WTC11 (cell line): Measurements from ENCODE around the gene PTPN4. TPM values are rescaled to one million over a fixed set of nuclear protein-coding genes. Genes with fewer than 3 reads are reported as not detected.

Experiments
- ATAC-seq: fragments of 200-7000 bp; cut with Tn5 transposase; 2 replicates; pipeline ENCODE4 v1.10.0; 2021; ENCODE audit warnings: mild to moderate bottlenecking, moderate library complexity
- CTCF ChIA-PET: fragments of 300-600 bp; sonication (Branson Sonifier 250); formaldehyde crosslinking; loops from one replicate; lab custom pipeline; 2021; ENCODE audit warnings: antibody characterized with exemption; lab: Charles Lee
- POLR2A ChIA-PET: fragments of 350-600 bp; sonication (Branson Sonifier 250); formaldehyde crosslinking; loops from one replicate; lab custom pipeline; 2021; ENCODE audit warnings: antibody characterized with exemption; lab: Charles Lee
- DNase-seq: peaks from one replicate; pipeline ENCODE4 v3.0.0; 2021; ENCODE audit warnings: low spot score
- H3K27ac Mint-ChIP-seq: 2 replicates; pipeline ENCODE4 v1.8.0; 2021; ENCODE audit warnings: mixed read lengths
- H3K27me3 Mint-ChIP-seq: 2 replicates; pipeline ENCODE4 v1.8.0; 2021; ENCODE audit warnings: low read depth, mild to moderate bottlenecking, moderate library complexity, mixed read lengths
- H3K36me3 Mint-ChIP-seq: 2 replicates; pipeline ENCODE4 v1.8.0; 2021; ENCODE audit warnings: mixed read lengths
- H3K4me1 Mint-ChIP-seq: 2 replicates; pipeline ENCODE4 v1.8.0; 2022; ENCODE audit warnings: mixed read lengths
- H3K4me3 Mint-ChIP-seq: 2 replicates; pipeline ENCODE4 v1.8.0; 2021; ENCODE audit warnings: mild to moderate bottlenecking, moderate library complexity, mixed read lengths
- H3K9me3 Mint-ChIP-seq: 2 replicates; pipeline ENCODE4 v1.8.0; 2021; ENCODE audit warnings: mixed read lengths
- CBFB ChIP-seq: sonication (generic); formaldehyde crosslinking; IDR thresholded peaks from 2 replicates; pipeline ENCODE4 v1.8.1; 2022; ENCODE audit warnings: mild to moderate bottlenecking, low read depth, missing genetic modification reagents
- CREM ChIP-seq: sonication (generic); formaldehyde crosslinking; IDR thresholded peaks from 2 replicates; pipeline ENCODE4 v1.8.1; 2022; ENCODE audit warnings: mild to moderate bottlenecking, missing genetic modification reagents, moderate library complexity
- CTCF ChIP-seq: fragments of 200-600 bp; IDR thresholded peaks from 2 replicates; pipeline ENCODE4 v1.8.0; 2022; ENCODE audit warnings: antibody characterized with exemption
- E2F4 ChIP-seq: sonication (generic); formaldehyde crosslinking; IDR thresholded peaks from 2 replicates; pipeline ENCODE4 v1.8.1; 2022; ENCODE audit warnings: low read depth, mild to moderate bottlenecking, moderate library complexity, missing genetic modification reagents, borderline replicate concordance
- ELF4 ChIP-seq: sonication (generic); formaldehyde crosslinking; IDR thresholded peaks from 2 replicates; pipeline ENCODE4 v1.8.1; 2022; ENCODE audit warnings: low read depth, mild to moderate bottlenecking, moderate library complexity, missing genetic modification reagents
- EMX1 ChIP-seq: fragments of 250-450 bp; sonication (Bioruptor Pico); IDR thresholded peaks from 2 replicates; pipeline ENCODE4 v1.8.0; 2021; ENCODE audit warnings: mild to moderate bottlenecking
- HMGA2 ChIP-seq: fragments of 250-450 bp; sonication (Bioruptor Pico); IDR thresholded peaks from 2 replicates; pipeline ENCODE4 v1.4.0; 2021; ENCODE audit warnings: mild to moderate bottlenecking, moderate library complexity
- JAZF1 ChIP-seq: fragments of 250-450 bp; sonication (Bioruptor Pico); IDR thresholded peaks from 2 replicates; pipeline ENCODE4 v1.9.0; 2021; ENCODE audit warnings: moderate library complexity, mild to moderate bottlenecking, inconsistent platforms
- MAX ChIP-seq: sonication (generic); formaldehyde crosslinking; IDR thresholded peaks from 2 replicates; pipeline ENCODE4 v1.8.0; 2022; ENCODE audit warnings: mild to moderate bottlenecking, missing genetic modification reagents
- MXD4 ChIP-seq: fragments of 250-450 bp; sonication (Bioruptor Pico); IDR thresholded peaks from 2 replicates; pipeline ENCODE4 v1.8.0; 2021; ENCODE audit warnings: mild to moderate bottlenecking, moderate library complexity, borderline replicate concordance
- PRRX2 ChIP-seq: fragments of 250-450 bp; sonication (Bioruptor Pico); IDR thresholded peaks from 2 replicates; pipeline ENCODE4 v1.8.0; 2021; ENCODE audit warnings: mild to moderate bottlenecking
- RELA ChIP-seq: sonication (generic); formaldehyde crosslinking; IDR thresholded peaks from 2 replicates; pipeline ENCODE4 v1.8.1; 2022; ENCODE audit warnings: missing genetic modification reagents, mild to moderate bottlenecking, borderline replicate concordance
- SOX15 ChIP-seq: fragments of 250-450 bp; sonication (Bioruptor Pico); IDR thresholded peaks from 2 replicates; pipeline ENCODE4 v1.9.0; 2021; ENCODE audit warnings: mild to moderate bottlenecking
- SP1 ChIP-seq: sonication (generic); formaldehyde crosslinking; conservative IDR thresholded peaks from 2 replicates; pipeline ENCODE4 v1.8.1; 2022; ENCODE audit warnings: missing genetic modification reagents
- TEAD4 ChIP-seq: sonication (generic); formaldehyde crosslinking; IDR thresholded peaks from 2 replicates; pipeline ENCODE4 v1.8.0; 2022; ENCODE audit warnings: mild to moderate bottlenecking, missing genetic modification reagents
- ZBTB21 ChIP-seq: sonication (generic); formaldehyde crosslinking; IDR thresholded peaks from 2 replicates; pipeline ENCODE4 v1.8.1; 2023; ENCODE audit warnings: mild to moderate bottlenecking, missing genetic modification reagents, borderline replicate concordance
- total RNA-seq: library from RNA; stranded (reverse); gene quantifications from 3 replicates; pipeline ENCODE4 v1.2.3, GENCODE V29; 2021
- TF ChIP-seq, protein P1 (sequence below): sonication (generic); formaldehyde crosslinking; IDR thresholded peaks from 2 replicates; pipeline ENCODE4 v1.8.1; 2022; ENCODE audit warnings: missing genetic modification reagents, borderline replicate concordance
- TF ChIP-seq, protein P2 (sequence below): sonication (generic); formaldehyde crosslinking; conservative IDR thresholded peaks from 2 replicates; pipeline ENCODE4 v1.8.1; 2022; ENCODE audit warnings: mild to moderate bottlenecking, missing genetic modification reagents
- TF ChIP-seq, protein P3 (sequence below): fragments of 250-450 bp; sonication (Bioruptor Pico); conservative IDR thresholded peaks from 2 replicates; pipeline ENCODE4 v1.9.0; 2021; ENCODE audit warnings: mild to moderate bottlenecking

Gene PTPN4
- total RNA-seq, 1 experiment from 2014 or later, result 85.8 TPM

- no peak overlapping the region; the same call in 1 of the 2 replicates for H3K27ac Mint-ChIP-seq
- no peak overlapping the region for H3K4me3 Mint-ChIP-seq
- POLR2A ChIA-PET, result no interaction called here
- H3K27me3 Mint-ChIP-seq, result no peaks in the 10 kb centered on the region
- TF ChIP-seq PRRX2 (CRISPR knock-in tag) (no peak), ZBTB21 (CRISPR knock-in tag) (no peak), SP1 (no peak), CTCF (no peak), CREM (CRISPR knock-in tag) (no peak), ELF4 (CRISPR knock-in tag) (no peak), JAZF1 (CRISPR knock-in tag) (no peak), TEAD4 (CRISPR knock-in tag) (no peak)
- TF ChIP-seq, protein P1, sequence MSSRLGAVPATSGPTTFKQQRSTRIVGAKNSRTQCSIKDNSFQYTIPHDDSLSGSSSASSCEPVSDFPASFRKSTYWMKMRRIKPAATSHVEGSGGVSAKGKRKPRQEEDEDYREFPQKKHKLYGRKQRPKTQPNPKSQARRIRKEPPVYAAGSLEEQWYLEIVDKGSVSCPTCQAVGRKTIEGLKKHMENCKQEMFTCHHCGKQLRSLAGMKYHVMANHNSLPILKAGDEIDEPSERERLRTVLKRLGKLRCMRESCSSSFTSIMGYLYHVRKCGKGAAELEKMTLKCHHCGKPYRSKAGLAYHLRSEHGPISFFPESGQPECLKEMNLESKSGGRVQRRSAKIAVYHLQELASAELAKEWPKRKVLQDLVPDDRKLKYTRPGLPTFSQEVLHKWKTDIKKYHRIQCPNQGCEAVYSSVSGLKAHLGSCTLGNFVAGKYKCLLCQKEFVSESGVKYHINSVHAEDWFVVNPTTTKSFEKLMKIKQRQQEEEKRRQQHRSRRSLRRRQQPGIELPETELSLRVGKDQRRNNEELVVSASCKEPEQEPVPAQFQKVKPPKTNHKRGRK (CRISPR knock-in tag), result no peak
- TF ChIP-seq, all 79 proteins: peak for 0
- H3K9me3 Mint-ChIP-seq, result no peaks in the 10 kb centered on the region
- CTCF ChIA-PET, result no interaction called here
- H3K4me1 Mint-ChIP-seq, result peaks cover 22% of the 10 kb centered on the region
- H3K36me3 Mint-ChIP-seq, result no peaks in the 10 kb centered on the region
- ATAC-seq, result no peak
- no peak for DNase-seq
Measured at GRCh38 chr2:119879502-119879901, 119.8 kb downstream of the PTPN4 start.

GRCh38 chr2:119888680-119889079 lies 129.0 kb downstream of the PTPN4 start:
- CTCF ChIA-PET, result no interaction called here
- Mint-ChIP-seq H3K36me3 (peaks cover 47% of the 10 kb centered on the region), H3K4me1 (no peaks in the 10 kb centered on the region), H3K9me3 (peaks cover 24% of the 10 kb centered on the region), H3K27ac (no peak overlapping the region), H3K4me3 (no peak overlapping the region), H3K27me3 (no peaks in the 10 kb centered on the region)
- no peak for ATAC-seq
- no peak for DNase-seq
- POLR2A ChIA-PET, result no interaction called here
- no peak for TF ChIP-seq SOX15 (CRISPR knock-in tag)
- no peak for TF ChIP-seq MAX
- no peak for TF ChIP-seq E2F4 (CRISPR knock-in tag)
- no peak for TF ChIP-seq CBFB (CRISPR knock-in tag)
- TF ChIP-seq RELA (CRISPR knock-in tag), result no peak
- TF ChIP-seq, protein P2, sequence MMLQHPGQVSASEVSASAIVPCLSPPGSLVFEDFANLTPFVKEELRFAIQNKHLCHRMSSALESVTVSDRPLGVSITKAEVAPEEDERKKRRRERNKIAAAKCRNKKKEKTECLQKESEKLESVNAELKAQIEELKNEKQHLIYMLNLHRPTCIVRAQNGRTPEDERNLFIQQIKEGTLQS (CRISPR knock-in tag), result no peak
- TF ChIP-seq HMGA2, result no peak
- TF ChIP-seq EMX1 (CRISPR knock-in tag), result no peak
- TF ChIP-seq, protein P1 (CRISPR knock-in tag), result no peak
- TF ChIP-seq, protein P3, sequence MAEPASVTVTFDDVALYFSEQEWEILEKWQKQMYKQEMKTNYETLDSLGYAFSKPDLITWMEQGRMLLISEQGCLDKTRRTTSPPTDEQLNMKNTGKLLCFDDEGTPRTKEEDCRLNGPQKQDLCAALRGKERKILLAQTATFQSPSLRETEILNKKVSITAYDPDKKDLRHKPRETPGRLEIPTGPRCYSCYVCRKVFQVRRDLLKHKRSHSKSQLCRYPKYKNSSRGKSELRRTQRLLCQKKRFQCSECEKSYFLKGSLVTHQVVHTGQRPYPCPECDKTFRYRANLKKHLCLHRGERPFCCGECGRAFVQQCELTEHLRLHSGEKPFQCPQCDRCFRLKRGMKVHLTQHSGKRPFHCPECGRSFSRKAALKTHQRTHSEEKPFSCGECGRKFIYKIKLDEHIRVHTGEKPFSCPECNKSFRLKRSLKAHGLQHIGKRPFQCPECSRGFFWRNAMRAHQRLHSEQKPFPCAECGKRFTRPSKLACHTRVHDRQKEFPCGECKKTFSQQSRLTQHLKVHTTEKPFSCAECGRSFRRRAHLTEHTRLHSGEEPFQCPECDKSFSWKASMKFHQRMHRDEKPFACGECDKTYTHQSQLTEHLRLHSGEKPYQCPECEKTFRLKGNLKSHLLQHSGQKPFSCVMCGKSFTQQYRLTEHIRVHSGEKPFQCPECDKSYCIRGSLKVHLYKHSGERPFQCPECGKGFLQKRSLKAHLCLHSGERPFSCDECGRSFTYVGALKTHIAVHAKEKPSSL (CRISPR knock-in tag), result no peak
- TF ChIP-seq MXD4 (CRISPR knock-in tag), result no peak
